GM12891 (cell line): ENCODE measurements around the gene DYRK4.

Experiments
- DNase-seq: peaks from one replicate; pipeline ENCODE4 v3.0.0; 2011; ENCODE audit warnings: low spot score; ENCODE audit not compliant: insufficient read length
- FAIRE-seq: peaks from 2 replicates; lab custom pipeline; 2011; peaks lifted over from hg19 to GRCh38; lab: Jason Lieb, UNC
- PAX5 ChIP-seq: IDR thresholded peaks from 2 replicates; pipeline ENCODE4 v1.6.1; 2011; ENCODE audit warnings: low read length, moderate library complexity, mild to moderate bottlenecking; ENCODE audit not compliant: insufficient read depth, severe bottlenecking
- POLR2A ChIP-seq: IDR thresholded peaks from 2 replicates; pipeline ENCODE4 v1.6.1; 2011; ENCODE audit warnings: low read depth, low read length, control low read depth
- POLR2AphosphoS5 ChIP-seq: IDR thresholded peaks from 2 replicates; pipeline ENCODE4 v1.6.1; 2011; ENCODE audit warnings: low read depth, low read length, control low read depth
- POU2F2 ChIP-seq: IDR thresholded peaks from 2 replicates; pipeline ENCODE4 v1.6.1; 2011; ENCODE audit warnings: low read depth, mild to moderate bottlenecking, control low read depth, low read length, moderate library complexity
- SPI1 ChIP-seq: IDR thresholded peaks from 2 replicates; pipeline ENCODE4 v1.6.1; 2011; ENCODE audit warnings: low read depth, low read length, control low read depth
- TAF1 ChIP-seq: IDR thresholded peaks from 2 replicates; pipeline ENCODE4 v1.6.1; 2011; ENCODE audit warnings: low read depth, low read length, control low read depth

The DYRK4 gene

GRCh38 chr12:4649358-4649661, 87.3 kb downstream of the DYRK4 start:
- FAIRE-seq: no peak
- TF ChIP-seq SPI1: no peak
- no peak for TF ChIP-seq TAF1
- TF ChIP-seq POLR2AphosphoS5: no peak
- TF ChIP-seq POLR2A: no peak
- no peak for TF ChIP-seq POU2F2
- no peak for TF ChIP-seq PAX5
- no peak for DNase-seq

- no peak for FAIRE-seq
Measured at GRCh38 chr12:4653257-4653656, 91.2 kb downstream of the DYRK4 start.

GRCh38 chr12:4653691-4654090, 91.7 kb downstream of the DYRK4 start:
- TF ChIP-seq POLR2AphosphoS5 (no peak), PAX5 (no peak), POLR2A (no peak), SPI1 (no peak), TAF1 (no peak), POU2F2 (no peak)
- FAIRE-seq (no peak), DNase-seq (no peak)

More at GRCh38 chr12:4653257-4653656, 91.2 kb downstream of the DYRK4 start:
- no peak for DNase-seq
- TF ChIP-seq POU2F2: no peak
- no peak for TF ChIP-seq PAX5
- TF ChIP-seq SPI1: no peak
- TF ChIP-seq POLR2A: no peak
- TF ChIP-seq POLR2AphosphoS5: no peak
- TF ChIP-seq TAF1: no peak
